Pons (tissue), 1 donor: ENCODE results near the gene KCNE1.
"Not testable (repeated sequence)": the region's sequence is repeated elsewhere in the genome, so short reads cannot be mapped to it uniquely, and the experiment has no call there.

Source experiments
- DNase-seq: peaks from one replicate; pipeline ENCODE4 v3.0.0-alpha.2; 2016; ENCODE audit warnings: low spot score

KCNE1 gene

GRCh38 chr21:34511787-34512455 lies at the start of gene KCNE1:
KCNE1 (minus strand) TSS chr21:34512210; CDS start chr21:34449634, 62,576 bp downstream.
- DNase-seq = no peak

DNA sequence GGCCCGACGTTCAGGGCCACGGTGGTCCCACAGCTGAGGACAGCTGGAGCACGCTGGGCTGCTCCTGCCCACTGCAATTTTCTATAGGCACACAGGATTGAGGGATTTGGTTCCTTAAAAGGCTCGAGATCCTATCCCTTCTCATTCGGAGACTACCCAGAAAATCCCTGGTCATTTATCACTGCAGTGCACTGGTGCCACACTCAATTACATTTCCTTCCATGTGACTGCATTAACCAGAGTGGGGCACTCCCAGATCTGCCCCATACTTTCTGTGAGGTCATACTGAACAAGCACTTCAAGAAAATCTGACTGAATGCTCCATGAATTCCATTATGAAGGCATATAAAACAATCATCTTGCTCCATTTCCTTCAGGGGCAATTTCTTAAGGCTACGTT lies 49.8 kb upstream of the KCNE1 start:
- DNase-seq = no peak

- no peak for DNase-seq
Measured at GRCh38 chr21:34560609-34561008, 48.6 kb upstream of the KCNE1 start.

GRCh38 chr21:34560021-34560420 lies 48.0 kb upstream of the KCNE1 start:
- no peak for DNase-seq

DNA sequence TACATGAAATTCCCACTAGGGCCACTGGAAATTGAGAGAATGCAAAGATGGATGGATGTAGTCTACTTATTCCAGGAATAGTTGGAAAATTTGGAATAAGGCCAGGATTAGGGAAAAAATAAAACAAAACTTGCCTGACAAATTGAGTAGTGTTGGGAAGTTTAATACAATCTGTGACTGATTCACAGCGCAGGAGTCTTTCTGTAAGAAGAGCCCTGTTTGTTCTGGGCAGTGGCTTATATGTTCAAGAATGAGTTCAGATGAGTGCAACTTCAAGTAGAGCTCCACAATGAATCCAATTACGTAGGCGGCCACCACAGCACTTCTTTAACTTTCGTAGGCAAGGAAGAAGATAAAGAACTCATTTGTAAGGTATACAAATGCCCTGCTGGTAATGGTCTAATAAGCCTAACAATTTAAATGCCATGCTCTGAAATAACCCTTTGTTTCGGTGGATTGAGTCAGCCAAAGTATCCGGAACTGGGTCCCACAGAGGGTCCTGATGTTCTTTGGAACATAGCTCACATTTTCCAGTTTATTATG lies 47.1 kb upstream of the KCNE1 start:
- peak; percentile 30 for DNase-seq

DNA sequence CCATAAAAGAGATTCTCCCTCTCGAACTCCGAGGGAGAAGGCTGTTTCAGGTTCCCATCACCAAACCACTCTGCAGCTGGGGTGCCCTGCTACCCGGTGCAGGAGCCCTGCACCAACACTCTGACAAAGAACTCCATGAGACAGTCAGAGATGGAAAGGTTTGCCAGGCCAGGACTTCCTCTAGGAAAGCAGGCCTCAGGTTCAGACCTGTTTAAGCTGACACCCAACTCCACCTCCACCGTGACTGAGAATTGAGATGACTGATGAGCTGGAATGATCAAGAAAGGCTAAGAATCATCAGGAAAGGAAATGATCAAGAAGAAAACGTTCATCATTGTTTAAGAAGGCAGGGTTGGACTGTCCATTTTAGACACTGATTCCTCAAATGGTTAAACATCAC lies 46.2 kb upstream of the KCNE1 start:
- DNase-seq = no peak

DNA sequence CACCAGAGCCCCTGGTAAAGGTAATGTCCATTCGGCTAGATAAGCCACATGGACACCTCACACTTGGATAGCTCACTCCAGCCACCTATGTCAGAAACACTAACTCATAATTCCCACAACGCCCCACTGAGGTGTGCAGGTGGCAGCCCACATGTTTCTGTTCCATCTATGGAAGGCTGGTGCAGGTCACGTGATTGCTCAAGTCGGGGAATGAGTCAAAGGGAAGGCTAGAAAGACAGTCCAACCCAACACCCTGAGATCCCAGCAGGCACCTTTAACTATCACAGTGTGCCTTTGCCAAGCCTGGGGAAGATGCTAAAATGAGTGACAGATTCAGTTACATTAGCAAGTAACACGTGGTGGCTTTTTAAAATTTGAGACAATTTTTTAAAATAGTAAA lies 45.3 kb upstream of the KCNE1 start:
- no peak for DNase-seq

- DNase-seq = not testable (repeated sequence)
Measured at GRCh38 chr21:34554670-34555069, 42.7 kb upstream of the KCNE1 start.

GRCh38 chr21:34554227-34554626 lies 42.2 kb upstream of the KCNE1 start:
- no peak for DNase-seq

- DNase-seq = no peak
Measured at GRCh38 chr21:34553151-34553952, 41.3 kb upstream of the KCNE1 start.

GRCh38 chr21:34552360-34553098 lies 40.5 kb upstream of the KCNE1 start:
- no peak for DNase-seq

- no peak for DNase-seq
Measured at GRCh38 chr21:34550182-34550799, 38.3 kb upstream of the KCNE1 start.

GRCh38 chr21:34548781-34549376 lies 36.9 kb upstream of the KCNE1 start:
- DNase-seq = no peak

DNA sequence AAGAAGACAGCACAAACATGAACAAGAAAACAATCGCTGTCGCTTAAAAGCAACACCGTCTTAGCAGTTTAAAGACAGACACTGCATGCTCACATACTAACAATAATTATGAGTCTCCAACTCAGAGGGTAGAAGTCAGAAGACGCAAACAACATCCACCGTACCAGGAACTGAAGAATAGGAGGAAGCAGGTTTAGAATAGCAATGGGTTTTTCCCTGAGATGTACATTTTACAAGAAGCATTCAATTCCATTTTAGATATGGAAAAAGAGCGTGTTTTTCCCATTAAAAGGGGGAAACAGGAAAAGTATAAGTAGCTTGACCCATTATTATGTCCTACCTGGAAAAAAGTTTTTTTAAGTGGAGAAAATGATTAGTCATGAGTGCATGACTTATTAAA lies 34.5 kb upstream of the KCNE1 start:
- peak; percentile 43 for DNase-seq

DNA sequence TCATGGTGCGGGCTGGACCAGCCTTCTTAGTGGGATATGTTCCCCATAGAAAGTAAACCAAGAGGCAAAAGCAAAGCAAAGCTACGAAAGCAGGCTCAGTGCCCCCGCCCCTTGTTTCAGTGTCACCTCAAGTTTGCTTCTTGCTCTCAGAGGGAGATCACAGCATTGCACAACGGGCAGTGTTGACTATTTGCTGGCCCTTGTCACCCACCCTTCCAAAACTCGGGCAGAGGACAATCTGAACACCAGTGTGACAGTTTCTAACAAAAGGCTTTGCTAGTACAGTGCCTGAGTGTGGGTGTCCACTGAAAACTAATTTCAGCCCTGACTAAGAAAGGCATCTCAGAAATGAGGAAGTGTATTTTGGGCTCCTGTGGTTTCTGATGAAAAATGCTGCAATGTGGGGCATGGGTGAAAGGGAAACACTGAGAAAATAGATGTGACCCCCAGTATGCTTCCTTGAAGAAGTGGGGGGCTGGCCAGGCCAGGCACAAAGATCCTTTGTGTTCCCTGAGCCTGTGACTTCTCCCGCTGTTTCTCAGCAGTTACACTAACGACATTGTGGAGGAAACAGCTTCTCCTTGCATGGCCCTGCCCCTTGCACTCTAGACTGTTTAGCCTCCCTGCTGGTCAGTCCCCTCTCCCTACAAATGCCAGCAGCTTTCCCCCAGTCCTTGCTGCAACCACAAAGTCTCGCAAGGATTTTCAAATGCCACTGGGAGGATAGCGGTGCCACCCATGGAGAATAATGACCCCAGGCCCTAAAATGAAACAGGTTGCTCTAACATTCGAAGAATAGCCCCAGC lies 33.3 kb upstream of the KCNE1 start:
- peak; percentile 92 for DNase-seq

GRCh38 chr21:34544032-34544496 lies 32.1 kb upstream of the KCNE1 start:
- peak; percentile 34 for DNase-seq

GRCh38 chr21:34543017-34543416 lies 31.0 kb upstream of the KCNE1 start:
- DNase-seq = no peak

DNA sequence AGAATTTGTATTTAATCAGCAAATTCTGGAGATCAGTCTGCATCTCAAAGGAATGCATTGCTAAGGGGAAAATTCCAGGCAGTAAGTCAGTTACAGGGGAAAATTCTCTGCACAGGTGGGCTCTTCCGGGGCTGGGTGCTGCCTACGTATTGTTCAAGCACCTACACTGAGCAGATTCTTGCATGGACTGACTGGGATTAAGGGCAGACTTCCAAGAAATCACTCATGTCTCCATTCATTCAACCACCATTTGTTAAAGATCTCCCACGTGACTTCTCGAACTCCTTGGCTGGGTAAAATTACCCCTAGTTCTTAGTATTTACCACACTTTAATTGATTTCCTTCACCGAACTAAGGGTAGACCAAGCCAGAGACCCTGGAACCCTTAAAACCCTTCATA lies 28.2 kb upstream of the KCNE1 start:
- no peak for DNase-seq

DNA sequence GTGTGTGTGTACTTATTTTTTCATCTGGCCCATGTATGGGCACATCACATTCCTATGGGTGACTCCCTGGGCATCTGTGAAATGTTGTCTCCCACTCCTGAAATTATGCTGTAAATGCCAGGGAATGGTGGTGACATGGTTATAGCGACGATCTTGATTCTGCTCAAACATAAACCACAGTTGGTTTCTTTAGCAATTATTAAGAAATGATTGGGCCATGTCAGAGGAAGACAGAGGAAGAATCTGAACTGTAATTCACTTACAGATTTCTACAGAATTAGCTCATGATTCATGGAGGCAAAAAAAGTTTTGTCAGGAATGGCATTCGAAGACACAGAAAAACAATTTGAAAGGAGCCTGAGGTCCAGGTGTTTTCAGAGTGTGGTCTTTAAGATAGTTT lies 25.8 kb upstream of the KCNE1 start:
- DNase-seq = no peak

DNA sequence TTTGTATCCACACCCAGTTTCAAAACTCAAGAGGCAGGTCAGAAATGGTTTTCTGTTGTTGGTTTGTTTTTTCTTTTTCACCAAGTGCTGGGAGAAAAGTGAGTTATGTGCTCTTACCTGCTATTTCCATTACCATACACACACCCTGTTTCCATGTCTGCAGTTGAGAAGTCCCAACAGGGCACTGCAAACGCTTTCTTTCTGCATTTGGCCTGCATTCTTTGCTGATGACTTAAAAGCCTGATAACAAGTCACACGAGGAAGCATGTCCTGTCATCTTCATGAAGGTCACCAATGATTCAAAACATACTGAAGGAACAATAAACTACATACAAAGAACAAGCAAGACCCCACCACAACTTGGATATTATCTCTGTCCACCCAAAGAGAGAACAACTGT lies 24.8 kb upstream of the KCNE1 start:
- DNase-seq = no peak

GRCh38 chr21:34536311-34536710 lies 24.3 kb upstream of the KCNE1 start:
- no peak for DNase-seq
